ENCODE measurements around the gene SLC40A1. TPM values are rescaled to one million over a fixed set of nuclear protein-coding genes. Genes with fewer than 3 reads are reported as not detected.

The SLC40A1 gene
- total and polyA plus RNA-seq, 4 donors = 97.4 to 572 (median 168) TPM

- TF ChIP-seq TAF1 (conservative IDR thresholded peaks at IDR 0.05) (peak; percentile 20), SP1 (IDR thresholded peaks at IDR 0.05) (peak; percentile 49), JUND (IDR thresholded peaks at IDR 0.05) (peak; percentile 61 to 62), ZBTB33 (IDR thresholded peaks at IDR 0.05) (peak; percentile 19), REST (IDR thresholded peaks at IDR 0.05) (peak; percentile 13), NR2F2 (IDR thresholded peaks at IDR 0.05) (no peak), EGR1 (IDR thresholded peaks at IDR 0.05; ENCODE audit: low read depth in 2 of 2) (no peak), FOXA1 (IDR thresholded peaks at IDR 0.05) (peak; percentile 15), HNF4A (conservative IDR thresholded peaks at IDR 0.05) (peak; percentile 68 to 71), RXRA (IDR thresholded peaks at IDR 0.05) (peak; percentile 59 to 62), GABPA (IDR thresholded peaks at IDR 0.05 in 1 of 2, conservative IDR thresholded peaks at IDR 0.05 in 1 of 2) (no peak), CTCF (IDR thresholded peaks at IDR 0.05; ENCODE audit: low read depth, low read length, missing input control) (no peak), YY1 (IDR thresholded peaks at IDR 0.05) (peak; percentile 37), RAD21 (IDR thresholded peaks at IDR 0.05) (peak; percentile 26 to 41), MAX (IDR thresholded peaks at IDR 0.05) (no peak), HNF4G (IDR thresholded peaks at IDR 0.05) (peak; percentile 25), FOXA2 (IDR thresholded peaks at IDR 0.05) (peak; percentile 35), ATF3 (IDR thresholded peaks at IDR 0.05) (peak; percentile 35)
- 8% methylated on average over 1 of the region's 1 CpG for WGBS
- Histone ChIP-seq H3K4me1 (ENCODE audit: control insufficient read depth in 4 of 4, insufficient read depth in 4 of 4, low read length in 3 of 4) (peaks cover 7 to 79% (median 70%) of the 10 kb centered on the region in 4 donors), H3K9ac (ENCODE audit: low read depth in 1 of 2, low read length in 2 of 2) (peak overlapping the region in 1 of 2 donors; percentile 30), H3K4me3 (ENCODE audit: low read depth in 1 of 3, low read length in 3 of 3) (peak overlapping the region in 1 of 3 donors; percentile 24), H3K36me3 (ENCODE audit: control insufficient read depth in 4 of 4, insufficient read depth in 3 of 4, low read depth in 1 of 4, low read length in 3 of 4) (peaks cover 1 to 19% (median 9%) of the 10 kb centered on the region in 4 donors), H3K27me3 (ENCODE audit: control insufficient read depth in 4 of 4, insufficient read depth in 4 of 4, low read length in 3 of 4) (no peaks in the 10 kb centered on the region), H3K27ac (ENCODE audit: low read depth in 1 of 2, low read length in 2 of 2) (peak overlapping the region; percentile 68 to 83), H3K9me3 (ENCODE audit: control insufficient read depth in 4 of 4, low read length in 3 of 4) (no peaks in the 10 kb centered on the region)
- DNase-seq (ENCODE audit: low spot score) = no peak
Observed at GRCh38 chr2:189576396-189576795, 4.2 kb downstream of the SLC40A1 start.
